Activated T-cell treated with anti-CD3 and anti-CD28 coated beads for 48 hours (primary cell): ENCODE results near the gene TMEM163.
"Not testable (repeated sequence)": the region's sequence is repeated elsewhere in the genome, so short reads cannot be mapped to it uniquely, and the experiment has no call there.

Experiments
- DNase-seq: peaks from one replicate; pipeline ENCODE4 v3.0.0-alpha.2; 2020; ENCODE audit warnings: low read depth

Gene TMEM163

GRCh38 chr2:134527381-134527780, 191.4 kb downstream of the TMEM163 start:
- no peak for DNase-seq

- no peak for DNase-seq
These were observed 196.0 kb downstream of the TMEM163 start for GRCh38 chr2:134522496-134523455.

- DNase-seq, result no peak
These were observed 200.7 kb downstream of the TMEM163 start for GRCh38 chr2:134518101-134518500.

GRCh38 chr2:134515137-134515536, 203.7 kb downstream of the TMEM163 start:
- no peak for DNase-seq

GRCh38 chr2:134513465-134513804, 205.4 kb downstream of the TMEM163 start:
- no peak for DNase-seq

- no peak for DNase-seq
These were observed 205.9 kb downstream of the TMEM163 start for GRCh38 chr2:134512734-134513464.

GRCh38 chr2:134508391-134508790, 210.4 kb downstream of the TMEM163 start:
- DNase-seq, result no peak

- no peak for DNase-seq
These were observed 211.1 kb downstream of the TMEM163 start for GRCh38 chr2:134507697-134508096.

- not testable (repeated sequence) for DNase-seq
These were observed 211.6 kb downstream of the TMEM163 start for GRCh38 chr2:134507159-134507558.

GRCh38 chr2:134505446-134505845, 213.4 kb downstream of the TMEM163 start:
- no peak for DNase-seq

GRCh38 chr2:134504586-134505336, 214.0 kb downstream of the TMEM163 start:
- no peak for DNase-seq

- no peak for DNase-seq
These were observed 216.7 kb downstream of the TMEM163 start for GRCh38 chr2:134502104-134502503.

- no peak for DNase-seq
These were observed 217.2 kb downstream of the TMEM163 start for GRCh38 chr2:134501476-134502091.

- no peak for DNase-seq
These were observed 218.4 kb downstream of the TMEM163 start for GRCh38 chr2:134500211-134500935.

- no peak for DNase-seq
These were observed 219.4 kb downstream of the TMEM163 start for GRCh38 chr2:134499307-134499926.

- DNase-seq, result no peak
These were observed 220.1 kb downstream of the TMEM163 start for GRCh38 chr2:134498654-134499053.

- no peak for DNase-seq
These were observed 225.0 kb downstream of the TMEM163 start for GRCh38 chr2:134493797-134494196.

GRCh38 chr2:134491771-134492441, 226.9 kb downstream of the TMEM163 start:
- DNase-seq, result no peak

- no peak for DNase-seq
These were observed 227.8 kb downstream of the TMEM163 start for GRCh38 chr2:134491022-134491421.

GRCh38 chr2:134490559-134490958, 228.2 kb downstream of the TMEM163 start:
- no peak for DNase-seq
